ENCODE data around the gene KLHL12. TPM values are rescaled to one million over a fixed set of nuclear protein-coding genes. Genes with fewer than 3 reads are reported as not detected.

The KLHL12 gene
- total and polyA plus RNA-seq, 2 of the 8 experiments (the other 6 are each of a cell fraction or from before 2014, with no cell fraction given): 27.2 to 33.3 TPM

DNA sequence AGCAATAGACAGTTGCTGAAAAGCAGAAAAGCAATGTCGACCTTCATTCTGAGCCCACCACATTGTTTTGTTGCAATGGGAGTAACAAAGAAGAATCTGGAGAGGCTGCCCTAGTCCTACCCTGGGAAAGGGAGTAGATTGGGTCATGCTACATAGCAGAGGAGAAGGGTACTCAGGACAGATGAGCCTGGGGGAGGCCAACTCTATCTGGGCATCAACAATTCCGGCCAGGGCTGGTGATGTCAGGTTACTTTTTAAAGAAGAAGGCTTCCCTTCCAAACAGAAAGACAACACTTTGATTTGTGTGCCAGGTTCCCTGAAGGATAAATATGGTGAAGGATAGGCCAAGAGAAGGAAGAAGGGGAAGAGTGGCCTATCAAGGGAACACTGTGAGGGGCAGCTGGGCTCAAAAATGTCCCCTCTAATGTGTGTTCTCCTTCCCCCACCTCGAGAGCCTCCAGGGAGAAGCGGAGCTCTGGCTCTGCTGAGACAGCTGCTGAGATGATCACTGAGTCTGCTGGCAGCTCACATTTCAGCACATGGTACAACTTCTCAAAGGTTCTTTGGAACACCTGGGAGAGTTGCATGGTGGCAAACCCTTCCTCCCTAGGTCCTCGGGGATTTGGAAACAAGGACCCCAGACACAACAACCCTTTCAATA, 34.3 kb upstream of the KLHL12 start:
- H3K36me3 ChIP-seq (ENCODE audit: control insufficient read depth in 2 of 4, insufficient read depth in 4 of 4, low read length in 3 of 4): peaks cover 0 to 2% (median 0%) of the 10 kb centered on the region in 4 experiments; a peak in 1 of 8 replicates
- DNase-seq (ENCODE audit: low read depth in 1 of 2, low spot score in 2 of 2): no peak
- no peaks in the 10 kb centered on the region for H3K9me3 ChIP-seq (ENCODE audit: insufficient read depth in 2 of 2, low read depth in 1 of 2, low read length in 1 of 2)
- no peak overlapping the region for H3K23ac ChIP-seq (ENCODE audit: insufficient read length)
- H2BK5ac ChIP-seq (ENCODE audit: low read depth, low read length): no peak overlapping the region
- H2AK5ac ChIP-seq (ENCODE audit: low read depth, low read length): no peak overlapping the region
- H4K5ac ChIP-seq (ENCODE audit: insufficient read length, low read depth, low read length): no peak overlapping the region
- H3K27ac ChIP-seq (ENCODE audit: low read depth, low read length): no peak overlapping the region
- no peak overlapping the region for H2AFZ ChIP-seq (ENCODE audit: low read length)
- H3K4me2 ChIP-seq (ENCODE audit: insufficient read depth in 1 of 2, low read depth in 2 of 2, low read length in 2 of 2): no peak overlapping the region
- no peaks in the 10 kb centered on the region for H3K79me1 ChIP-seq (ENCODE audit: low read depth, low read length)
- no peaks in the 10 kb centered on the region for H3K27me3 ChIP-seq (replicated peaks in 1 of 4; ENCODE audit: control insufficient read depth in 3 of 4, extremely low read depth in 1 of 4, insufficient read depth in 3 of 4, low read length in 3 of 4)
- no peak overlapping the region for H3K4me3 ChIP-seq (ENCODE audit: extremely low read depth in 1 of 4, insufficient read depth in 2 of 4, low read depth in 3 of 4, low read length in 4 of 4)
- no peak overlapping the region for H4K91ac ChIP-seq (replicated peaks; ENCODE audit: insufficient read length, low read length)
- no peak overlapping the region for H3K14ac ChIP-seq (ENCODE audit: insufficient read length)
- H3K23me2 ChIP-seq (ENCODE audit: low read depth, low read length): peaks cover 7% of the 10 kb centered on the region
- ChIA-PET POLR2A (ENCODE audit: partially characterized antibody) (interaction anchor here (0.6 kb wide), 1 partner anchor 783 kb away, joined by 3 read pairs; no protein-coding TSS in a partner anchor), CTCF (ENCODE audit: partially characterized antibody) (interaction anchor here (2.0 kb wide), 1 partner anchor 38 kb away, joined by 9 read pairs; no protein-coding TSS in a partner anchor)
- H2BK20ac ChIP-seq (ENCODE audit: low read length): no peak overlapping the region
- no peak overlapping the region; a peak in 1 of 7 replicates for H3K9ac ChIP-seq (replicated peaks in 1 of 4; ENCODE audit: extremely low read depth in 1 of 4, low read depth in 3 of 4, low read length in 3 of 4)
- peaks cover 3 to 15% of the 10 kb centered on the region in 2 experiments; a peak in 3 of 4 replicates for H3K79me2 ChIP-seq (ENCODE audit: control insufficient read depth in 1 of 2, insufficient read depth in 2 of 2, low read length in 2 of 2)
- no peak overlapping the region for H3K4ac ChIP-seq (replicated peaks; ENCODE audit: insufficient read length, low read depth, low read length)
- 86% methylated on average over 5 of the region's 5 CpGs; no CpG with 5 or more reads in 1 of the 2 experiments for WGBS, 2 experiments (ENCODE audit: extremely low coverage in 1 of 2, insufficient coverage in 1 of 2, insufficient read length in 1 of 2, insufficient replicate concordance in 2 of 2, low coverage in 1 of 2, low lambda C conversion rate in 2 of 2, missing lambda C conversion rate in 1 of 2)
- peak overlapping the region; percentile 38; the same call in 1 of the 2 replicates for H4K8ac ChIP-seq (ENCODE audit: extremely low read depth, insufficient read depth, low read length)
- H2BK120ac ChIP-seq (replicated peaks; ENCODE audit: low read depth, low read length): no peak overlapping the region
- peaks cover 2 to 3% of the 10 kb centered on the region in 2 experiments for H4K20me1 ChIP-seq (replicated peaks in 1 of 2; ENCODE audit: control insufficient read depth in 1 of 2, insufficient read depth in 2 of 2, low read length in 2 of 2)
- FAIRE-seq: no peak
- H3K56ac ChIP-seq (replicated peaks; ENCODE audit: insufficient read length, low read depth, low read length): no peak overlapping the region
- H3K4me1 ChIP-seq (replicated peaks in 1 of 4; ENCODE audit: control insufficient read depth in 3 of 4, insufficient read depth in 4 of 4, low read length in 3 of 4): peaks cover 0 to 8% (median 2%) of the 10 kb centered on the region in 4 experiments; a peak in 6 of 7 replicates
- no peak overlapping the region for H2BK12ac ChIP-seq (ENCODE audit: low read depth, low read length)
- TF ChIP-seq, protein P1, sequence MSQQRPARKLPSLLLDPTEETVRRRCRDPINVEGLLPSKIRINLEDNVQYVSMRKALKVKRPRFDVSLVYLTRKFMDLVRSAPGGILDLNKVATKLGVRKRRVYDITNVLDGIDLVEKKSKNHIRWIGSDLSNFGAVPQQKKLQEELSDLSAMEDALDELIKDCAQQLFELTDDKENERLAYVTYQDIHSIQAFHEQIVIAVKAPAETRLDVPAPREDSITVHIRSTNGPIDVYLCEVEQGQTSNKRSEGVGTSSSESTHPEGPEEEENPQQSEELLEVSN (IDR thresholded peaks at IDR 0.05): no peak
- no peak for TF ChIP-seq SP4 (IDR thresholded peaks at IDR 0.05; ENCODE audit: low read length)
- TF ChIP-seq RBBP5 (IDR thresholded peaks at IDR 0.05; ENCODE audit: borderline replicate concordance, low read depth, low read length): no peak
- no peak for TF ChIP-seq RNF2 (IDR thresholded peaks at IDR 0.05; ENCODE audit: borderline replicate concordance, low read depth, low read length, missing control alignments, poor library complexity, severe bottlenecking)
- no peak overlapping the region for H3K18ac ChIP-seq (ENCODE audit: extremely low read depth, low read length)
- H2BK15ac ChIP-seq (ENCODE audit: low read length): no peak overlapping the region
